Activated naive CD8-positive, alpha-beta T cell treated with anti-CD3 and anti-CD28 coated beads, Interleukin-2, amount 10 ng/mL, durations not matched to agents 7 days and 5 days (primary cell): ENCODE measurements around the gene LRRC4. TPM values are rescaled to one million over a fixed set of nuclear protein-coding genes. Genes with fewer than 3 reads are reported as not detected.

ENCODE experiments used
- ATAC-seq: fragments of 150-1000 bp; cut with Tn5 transposase; one replicate; pipeline ENCODE4 v1.10.0; 2021; ENCODE audit warnings: low read depth, moderate library complexity
- POLR2A ChIA-PET: fragments of 350-600 bp; sonication (Branson Sonifier 250); formaldehyde crosslinking; loops from one replicate; lab custom pipeline; 2021; ENCODE audit warnings: antibody characterized with exemption; lab: Charles Lee
- DNase-seq: peaks from one replicate; pipeline ENCODE4 v3.0.0; 2021
- H3K27ac Mint-ChIP-seq: one replicate; pipeline ENCODE4 v1.8.0; 2022; ENCODE audit warnings: mild to moderate bottlenecking, mixed read lengths
- H3K27me3 Mint-ChIP-seq: one replicate; pipeline ENCODE4 v1.8.0; 2022; ENCODE audit warnings: mild to moderate bottlenecking, moderate library complexity, mixed read lengths
- H3K36me3 Mint-ChIP-seq: one replicate; pipeline ENCODE4 v1.8.0; 2021; ENCODE audit warnings: mild to moderate bottlenecking, mixed read lengths
- H3K4me1 Mint-ChIP-seq: one replicate; pipeline ENCODE4 v1.8.0; 2021; ENCODE audit warnings: mixed read lengths
- H3K4me3 Mint-ChIP-seq: one replicate; pipeline ENCODE4 v1.8.0; 2022; ENCODE audit warnings: mild to moderate bottlenecking, moderate library complexity, mixed read lengths
- H3K9me3 Mint-ChIP-seq: one replicate; pipeline ENCODE4 v1.8.0; 2021; ENCODE audit warnings: mixed read lengths
- total RNA-seq, 2 experiments: library from RNA; stranded (reverse); gene quantifications; one replicate each; pipeline ENCODE4 v1.2.3, GENCODE V29; 2021

LRRC4 gene
- total RNA-seq, 2 experiments from 2014 or later, result 0.11 TPM; not detected in 1

DNA sequence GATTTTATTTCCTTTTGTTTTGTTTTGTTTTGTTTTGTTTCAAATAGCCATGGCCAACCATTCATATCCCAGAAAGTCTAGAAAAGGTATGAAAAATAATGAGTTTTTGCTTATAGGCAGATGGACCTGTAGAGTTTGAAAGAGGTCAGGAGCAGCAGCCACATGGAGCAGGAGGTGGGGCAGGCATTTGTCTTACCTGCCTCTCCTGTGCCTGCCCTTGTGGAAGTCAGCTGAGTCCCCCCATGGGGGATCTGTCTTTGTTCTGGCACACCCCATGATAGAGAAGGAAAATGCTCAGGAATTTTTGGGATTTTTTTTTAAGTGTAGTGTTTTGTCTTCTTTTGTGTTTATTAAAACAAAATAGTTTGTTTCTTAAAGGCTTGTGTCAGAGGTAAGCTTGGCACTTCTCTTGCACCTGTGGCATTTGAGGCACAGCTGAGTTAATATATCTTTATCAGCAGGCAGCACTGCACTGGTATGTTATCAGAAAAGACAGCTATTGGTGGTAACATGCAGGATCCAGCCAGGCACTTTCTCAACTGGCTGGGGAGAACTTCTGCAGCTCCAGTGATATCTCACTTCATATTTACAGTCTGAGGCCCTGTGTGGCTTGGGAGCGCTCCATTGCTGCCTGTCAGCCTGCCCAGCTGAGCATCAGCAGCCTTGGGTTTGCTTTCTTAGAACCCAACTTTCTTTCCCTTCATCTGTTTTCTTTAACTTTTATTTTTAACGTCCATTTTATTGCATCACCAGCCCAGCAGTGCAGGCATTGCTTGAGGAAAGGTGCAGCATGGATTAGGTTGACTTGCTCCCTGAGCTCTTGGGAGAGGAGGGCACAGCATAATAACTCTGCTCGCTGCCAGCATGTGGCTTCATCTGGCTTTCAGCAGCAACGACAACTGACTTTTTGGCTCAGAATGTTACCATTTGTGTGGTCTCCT lies 44.4 kb downstream of the LRRC4 start:
- ATAC-seq, result no peak
- Mint-ChIP-seq H3K27me3 (no peaks in the 10 kb centered on the region), H3K9me3 (no peaks in the 10 kb centered on the region), H3K4me1 (peaks cover 8% of the 10 kb centered on the region), H3K36me3 (peaks cover 10% of the 10 kb centered on the region), H3K27ac (no peak overlapping the region), H3K4me3 (no peak overlapping the region)
- POLR2A ChIA-PET, result no interaction called here
- no peak for DNase-seq

DNA sequence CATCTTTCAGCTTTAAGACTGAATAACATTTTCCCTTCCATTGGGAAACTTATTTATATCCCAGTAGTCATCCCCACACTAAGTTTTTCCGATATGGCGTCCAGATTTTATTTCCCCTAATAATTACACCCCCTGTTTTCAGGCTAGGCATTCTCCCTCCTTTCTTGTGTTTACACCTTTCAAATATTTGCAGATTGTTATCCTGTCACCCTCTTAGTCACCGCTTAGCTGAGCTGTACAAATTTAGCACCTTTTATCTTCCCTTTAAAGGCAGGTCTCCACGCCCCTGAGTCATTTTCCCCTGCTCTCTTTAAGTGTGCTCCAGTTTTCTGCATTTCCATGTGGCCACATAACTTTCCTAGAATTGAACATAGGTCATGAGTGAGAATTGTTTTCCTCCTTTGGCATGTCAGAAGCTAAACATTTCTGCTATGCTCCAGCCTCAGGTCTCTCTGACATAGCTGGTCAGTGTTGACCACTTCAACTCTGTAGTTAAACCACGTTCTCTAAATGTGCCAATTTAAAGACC lies 47.4 kb downstream of the LRRC4 start:
- DNase-seq (no peak), ATAC-seq (no peak)
- Mint-ChIP-seq H3K9me3 (peaks cover 6% of the 10 kb centered on the region), H3K4me3 (no peak overlapping the region), H3K27ac (no peak overlapping the region), H3K27me3 (no peaks in the 10 kb centered on the region), H3K36me3 (peaks cover 13% of the 10 kb centered on the region), H3K4me1 (peaks cover 10% of the 10 kb centered on the region)
- POLR2A ChIA-PET, result no interaction called here

GRCh38 chr7:127981965-127982364 lies 49.3 kb downstream of the LRRC4 start:
- no peak for DNase-seq
- POLR2A ChIA-PET, result no interaction called here
- no peaks in the 10 kb centered on the region for H3K27me3 Mint-ChIP-seq
- peaks cover 16% of the 10 kb centered on the region for H3K9me3 Mint-ChIP-seq
- peaks cover 10% of the 10 kb centered on the region for H3K4me1 Mint-ChIP-seq
- H3K36me3 Mint-ChIP-seq, result peaks cover 31% of the 10 kb centered on the region
- ATAC-seq, result peak; percentile 39
- no peak overlapping the region for H3K4me3 Mint-ChIP-seq
- peak overlapping the region; percentile 1 for H3K27ac Mint-ChIP-seq

DNA sequence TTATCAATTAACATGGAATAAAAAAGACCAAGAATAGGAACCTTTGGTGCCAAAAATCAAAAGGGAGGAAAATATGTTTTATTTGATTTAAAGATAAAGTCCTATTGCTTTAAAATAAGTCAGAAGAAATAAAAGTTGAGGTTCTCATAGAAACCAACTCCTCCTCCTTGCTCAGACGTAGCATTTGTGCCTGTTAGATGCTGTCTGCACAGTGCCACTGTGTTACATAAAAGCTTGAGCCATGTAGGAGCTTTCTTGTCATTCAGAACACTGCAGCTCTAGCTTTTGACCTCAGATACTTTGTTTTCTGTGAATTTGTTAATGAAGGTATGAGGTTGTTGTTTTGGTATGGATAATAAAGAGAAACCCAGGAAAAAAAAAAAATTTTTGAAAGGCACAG lies 50.3 kb downstream of the LRRC4 start:
- POLR2A ChIA-PET, result no interaction called here
- no peak for DNase-seq
- no peak for ATAC-seq
- no peak overlapping the region for H3K4me3 Mint-ChIP-seq
- peaks cover 10% of the 10 kb centered on the region for H3K4me1 Mint-ChIP-seq
- H3K27ac Mint-ChIP-seq, result no peak overlapping the region
- no peaks in the 10 kb centered on the region for H3K27me3 Mint-ChIP-seq
- peaks cover 37% of the 10 kb centered on the region for H3K36me3 Mint-ChIP-seq
- H3K9me3 Mint-ChIP-seq, result peaks cover 18% of the 10 kb centered on the region

GRCh38 chr7:127979728-127980126 lies 51.5 kb downstream of the LRRC4 start:
- H3K27me3 Mint-ChIP-seq, result no peaks in the 10 kb centered on the region
- ATAC-seq, result no peak
- DNase-seq, result no peak
- peaks cover 45% of the 10 kb centered on the region for H3K36me3 Mint-ChIP-seq
- H3K4me3 Mint-ChIP-seq, result no peak overlapping the region
- H3K4me1 Mint-ChIP-seq, result peaks cover 10% of the 10 kb centered on the region
- H3K27ac Mint-ChIP-seq, result no peak overlapping the region
- POLR2A ChIA-PET, result no interaction called here
- peaks cover 18% of the 10 kb centered on the region for H3K9me3 Mint-ChIP-seq

DNA sequence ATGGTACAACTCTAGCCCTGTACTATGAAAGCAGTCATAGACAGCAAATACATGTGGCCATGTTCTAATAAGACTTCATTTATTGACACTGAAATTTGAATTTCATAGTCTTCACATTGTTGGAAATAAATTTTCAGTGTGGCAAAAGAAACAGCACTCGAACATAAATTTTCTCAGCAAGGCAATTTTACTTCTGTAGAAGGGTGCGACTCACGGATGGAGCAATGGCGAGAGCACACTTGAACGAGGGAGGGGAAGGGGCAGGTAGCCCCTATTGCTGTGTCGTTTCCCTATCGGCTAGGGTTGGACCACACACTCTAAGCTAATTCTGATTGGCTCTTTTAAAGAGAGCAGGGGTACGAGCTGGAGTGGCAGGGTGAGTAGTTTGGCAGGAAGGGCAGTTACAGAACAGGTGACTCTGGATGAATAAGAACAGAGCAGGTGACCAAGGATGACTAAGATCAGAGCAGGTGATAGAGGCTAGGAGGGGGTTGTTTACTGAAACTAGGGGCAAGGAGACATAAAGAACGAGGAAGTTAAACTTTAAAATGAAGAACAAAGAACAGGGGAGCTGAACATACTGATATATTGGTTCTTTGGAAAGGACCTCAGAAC lies 52.0 kb downstream of the LRRC4 start:
- ATAC-seq (no peak), DNase-seq (no peak)
- Mint-ChIP-seq H3K27ac (no peak overlapping the region), H3K4me1 (peaks cover 10% of the 10 kb centered on the region), H3K4me3 (no peak overlapping the region), H3K9me3 (peaks cover 18% of the 10 kb centered on the region), H3K27me3 (no peaks in the 10 kb centered on the region), H3K36me3 (peaks cover 45% of the 10 kb centered on the region)
- POLR2A ChIA-PET, result no interaction called here

DNA sequence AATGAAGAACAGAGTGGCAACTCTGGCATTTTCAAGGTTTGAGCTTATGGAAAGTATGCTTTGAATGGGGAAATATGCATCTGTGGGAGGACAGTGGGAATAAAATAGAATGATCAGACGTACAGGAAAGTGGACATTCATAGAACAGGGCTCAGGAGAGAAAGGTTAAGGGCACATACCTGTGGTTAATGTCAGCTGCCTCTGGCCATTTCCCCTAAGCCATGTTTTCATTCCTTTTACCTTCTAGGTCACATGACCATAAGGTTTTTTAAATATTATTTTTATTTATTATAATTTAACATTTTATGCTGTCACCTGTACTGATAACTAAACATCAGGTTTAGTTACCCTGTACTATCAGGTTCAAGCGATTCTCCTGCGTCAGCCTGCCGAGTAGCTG lies 52.8 kb downstream of the LRRC4 start:
- H3K4me3 Mint-ChIP-seq, result no peak overlapping the region
- POLR2A ChIA-PET, result no interaction called here
- DNase-seq, result no peak
- ATAC-seq, result no peak
- peaks cover 18% of the 10 kb centered on the region for H3K9me3 Mint-ChIP-seq
- no peak overlapping the region for H3K27ac Mint-ChIP-seq
- H3K27me3 Mint-ChIP-seq, result no peaks in the 10 kb centered on the region
- peaks cover 8% of the 10 kb centered on the region for H3K4me1 Mint-ChIP-seq
- peaks cover 45% of the 10 kb centered on the region for H3K36me3 Mint-ChIP-seq

Other genes with a start within 250 kb of the LRRC4 start
- gene LEP, start 209.8 kb upstream of the LRRC4 start, total RNA-seq, result not detected